HL-60/S4 (cell line): ENCODE data around the gene RHOU.
"Not testable (repeated sequence)": the region's sequence is repeated elsewhere in the genome, so short reads cannot be mapped to it uniquely, and the experiment has no call there.

Source experiments
- in situ Hi-C: fragments of 300-500 bp; cut with MboI; formaldehyde crosslinking; loops from 2 replicates; pipeline ENCODE4 v1.14.3; 2022; ENCODE audit warnings: low sequenced_read_pairs

RHOU gene

DNA sequence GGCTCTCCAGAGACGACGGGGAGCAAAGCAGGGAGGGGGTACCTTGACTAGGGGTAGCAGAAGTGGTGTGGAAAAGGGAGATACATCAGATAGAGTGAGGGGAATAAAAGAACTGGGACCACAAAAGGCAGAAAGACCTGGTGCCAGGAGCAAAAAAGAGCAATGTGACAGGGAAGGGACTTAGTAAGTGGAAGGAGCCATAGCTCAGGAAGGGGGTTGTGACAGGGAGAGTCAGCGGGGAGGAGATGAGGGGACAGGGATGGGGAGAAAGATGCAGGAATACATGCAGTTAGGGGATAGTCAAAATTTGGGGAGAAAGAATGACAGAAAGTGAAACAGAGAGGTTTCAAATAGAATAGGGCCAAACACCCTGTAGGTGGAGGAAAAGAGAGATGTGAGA lies 20.5 kb downstream of the RHOU start:
- in situ Hi-C loops: no loop called here

DNA sequence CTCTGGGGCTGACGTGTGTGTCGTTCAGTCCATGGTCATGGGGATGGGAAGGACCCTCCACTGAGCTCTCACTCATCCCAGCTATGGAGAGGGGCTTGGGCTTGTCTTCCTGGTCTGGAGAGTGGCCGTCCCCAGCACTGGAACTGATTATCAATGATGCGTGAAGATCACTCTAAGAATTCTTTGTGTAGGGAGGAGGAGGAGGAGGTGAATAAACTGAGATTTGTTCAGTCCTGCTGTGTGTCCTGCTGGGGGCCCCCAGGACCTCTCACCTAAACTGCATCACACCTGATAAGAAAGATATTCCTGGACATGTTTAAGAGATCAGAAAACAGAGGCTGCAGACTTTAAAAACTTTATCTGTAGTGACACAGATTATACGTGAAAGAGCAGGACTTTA lies 21.2 kb downstream of the RHOU start:
- in situ Hi-C loops: no loop called here

DNA sequence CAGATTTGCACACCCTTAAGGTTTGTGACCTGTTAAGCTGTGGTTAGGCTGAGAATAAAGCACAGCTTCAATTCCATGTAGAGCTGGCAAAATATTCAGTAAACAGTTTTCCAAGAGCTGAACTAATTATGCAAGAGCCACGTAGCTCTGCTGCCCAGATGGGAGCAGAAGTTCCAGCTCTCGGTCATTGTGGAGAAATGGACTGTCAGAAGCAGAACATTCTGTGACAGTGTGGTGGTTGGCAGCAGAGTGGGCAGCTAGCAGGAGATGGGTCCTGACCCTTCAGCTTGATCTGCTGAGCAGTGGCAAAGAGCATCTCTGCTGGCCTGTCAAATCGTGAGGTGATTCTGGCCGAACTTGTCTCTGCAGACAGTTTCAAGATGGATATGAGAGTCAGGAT lies 23.2 kb downstream of the RHOU start:
- in situ Hi-C loops: no loop called here

DNA sequence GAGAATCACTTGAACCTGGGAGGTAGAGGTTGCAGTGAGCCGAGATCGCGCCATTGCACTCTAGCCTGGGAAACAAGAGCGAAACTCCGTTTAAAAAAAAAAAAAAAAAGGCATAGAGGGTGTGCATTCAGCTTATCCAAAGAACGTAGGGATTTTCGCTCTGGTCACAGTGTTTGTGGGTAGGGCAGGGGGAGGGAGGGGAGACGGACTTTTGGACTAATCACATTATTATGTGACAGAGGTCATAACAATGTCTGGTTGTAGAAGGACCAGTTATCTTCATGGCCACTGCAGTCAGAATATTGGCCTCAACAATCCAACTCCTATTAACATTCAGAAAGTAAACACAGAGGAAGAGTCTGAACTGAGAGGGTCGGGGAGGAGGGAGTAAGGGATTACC lies 25.7 kb downstream of the RHOU start:
- in situ Hi-C loops: no loop called here

DNA sequence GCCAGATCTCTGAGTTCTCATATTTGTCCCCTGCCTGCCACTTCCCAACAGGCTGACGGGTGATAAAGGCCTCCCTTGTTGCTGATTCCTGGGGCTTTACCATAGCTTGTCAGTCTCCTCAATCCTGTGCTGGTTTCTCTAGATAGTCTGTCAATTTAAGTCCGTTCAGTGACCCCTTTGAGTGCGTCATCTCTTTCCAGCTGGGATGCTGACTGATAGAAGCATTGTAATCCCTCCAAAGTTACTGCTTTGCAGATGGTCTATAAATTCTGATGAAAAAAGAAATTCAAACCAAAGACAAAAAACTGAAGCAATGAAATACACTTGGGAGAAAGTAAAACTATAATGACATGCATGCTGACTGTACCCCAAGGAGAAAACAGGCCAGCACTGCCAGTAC lies 28.3 kb downstream of the RHOU start:
- in situ Hi-C loops: no loop called here

DNA sequence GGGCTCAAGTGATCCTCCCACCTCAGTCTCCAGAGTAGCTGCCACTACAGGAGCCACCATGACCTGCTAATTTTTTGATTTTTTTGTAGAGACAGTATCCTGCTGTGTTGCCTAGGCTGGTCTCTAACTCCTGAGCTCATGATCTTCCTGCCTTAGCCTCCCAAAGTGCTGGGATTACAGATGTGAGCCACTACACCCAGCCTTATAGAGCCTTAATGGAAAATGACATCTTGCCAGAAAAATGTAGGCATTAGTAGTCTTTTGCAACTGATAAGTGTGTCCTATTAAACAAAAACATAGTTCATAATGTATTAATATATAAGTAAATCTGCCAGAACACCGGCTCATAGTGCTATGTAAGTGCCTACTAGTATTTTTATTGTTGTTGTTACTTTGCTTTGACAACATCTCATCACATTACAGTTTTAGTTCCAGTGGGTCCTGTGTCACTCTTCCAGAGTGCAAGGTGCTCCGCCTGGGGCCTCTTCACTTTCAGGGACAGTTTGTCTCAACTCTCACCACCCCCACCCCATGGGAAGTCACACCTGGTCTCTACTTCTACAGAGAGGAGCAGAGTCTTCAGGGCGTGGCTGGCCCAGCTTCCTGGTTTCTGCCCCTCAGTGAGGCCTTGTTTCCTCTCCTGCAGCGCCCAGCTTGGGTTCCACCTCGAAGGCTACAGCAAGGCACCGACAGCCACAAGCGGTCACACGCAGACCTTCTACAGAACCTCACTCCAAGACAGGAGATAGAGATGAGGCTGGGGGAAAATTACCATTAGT lies 30.1 kb downstream of the RHOU start:
- in situ Hi-C loops: no loop called here

DNA sequence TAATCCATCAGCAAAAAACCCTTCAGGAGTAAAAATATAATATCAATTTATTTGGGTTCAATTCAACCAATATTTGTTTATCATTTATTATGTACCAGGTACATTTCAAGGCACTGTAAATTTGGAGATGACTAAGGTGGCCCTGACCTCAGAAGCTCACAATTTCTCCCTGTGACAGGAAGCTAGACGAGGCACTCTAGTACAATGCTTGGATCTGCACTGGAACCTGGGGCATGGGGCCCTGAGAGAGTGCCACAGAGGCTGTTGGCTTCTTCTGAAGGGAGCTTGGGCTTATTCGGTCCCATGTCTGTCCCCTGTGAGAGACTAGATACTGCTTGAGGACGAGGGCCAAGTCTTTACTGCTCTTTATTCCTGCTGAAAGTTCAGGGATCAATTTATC lies 31.5 kb downstream of the RHOU start:
- in situ Hi-C loops: no loop called here

DNA sequence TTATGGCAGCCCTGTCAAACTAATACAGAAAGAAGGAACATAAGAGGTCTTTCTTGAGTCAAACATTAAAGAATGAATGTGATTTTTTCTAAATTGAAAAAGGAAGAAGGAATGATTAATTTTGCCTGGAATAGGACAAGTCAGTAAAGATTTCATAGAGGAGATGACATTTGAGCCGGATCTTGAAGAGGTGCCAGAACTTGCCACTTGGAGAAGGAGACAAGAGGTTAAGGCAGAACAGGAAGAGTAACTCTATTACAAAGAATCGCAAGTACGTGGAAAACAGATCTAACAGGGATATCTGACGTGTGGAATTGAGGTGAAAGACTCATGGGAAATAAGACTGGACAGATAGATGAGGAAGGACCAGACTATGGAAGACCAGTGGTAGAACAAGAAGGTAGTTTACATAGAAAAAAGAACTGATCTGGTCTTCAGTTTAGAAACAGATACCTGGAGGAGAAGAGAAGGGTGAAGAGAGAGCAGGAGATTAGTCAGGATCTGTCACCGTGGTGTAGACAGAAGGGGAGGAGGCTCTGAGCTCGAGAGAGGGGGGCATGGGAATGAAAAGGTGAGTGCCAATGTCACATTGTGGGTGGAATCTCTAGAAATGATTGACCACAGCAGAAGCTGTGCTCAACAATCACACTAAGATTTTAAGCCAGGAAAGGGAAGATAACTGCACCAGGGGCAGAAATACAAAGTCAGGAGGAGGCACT lies 32.5 kb downstream of the RHOU start:
- in situ Hi-C loops: no loop called here

DNA sequence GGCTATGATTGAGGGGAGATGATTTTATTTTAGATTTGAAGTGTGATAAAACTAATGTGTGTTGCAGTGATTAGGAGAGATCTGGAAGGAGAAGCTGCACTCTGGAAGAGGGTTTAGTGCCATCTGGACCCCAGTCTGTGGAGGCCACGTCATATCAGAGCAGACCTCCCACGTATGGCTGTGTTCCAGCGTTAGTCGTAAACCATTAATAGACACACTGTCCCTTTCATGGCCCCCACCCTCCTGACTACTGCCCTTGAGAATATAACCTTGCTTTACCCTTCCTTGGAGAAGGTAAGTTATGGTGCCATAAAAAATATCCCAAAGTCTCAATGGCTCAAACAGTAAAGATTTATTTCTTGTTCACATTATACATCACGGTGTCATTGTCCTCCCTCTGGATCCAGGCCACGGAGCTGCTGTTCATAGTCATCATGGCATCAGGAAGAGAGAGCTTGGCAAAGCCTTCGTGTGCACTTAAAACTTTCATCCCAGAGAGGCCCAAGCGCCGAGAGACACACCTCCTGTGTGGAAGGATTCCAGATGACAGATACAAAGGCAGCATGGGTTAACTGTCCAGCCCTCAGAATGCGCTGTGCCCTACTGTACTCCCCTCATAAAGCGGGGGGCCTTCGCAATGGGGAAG lies 33.2 kb downstream of the RHOU start:
- in situ Hi-C loops: no loop called here

DNA sequence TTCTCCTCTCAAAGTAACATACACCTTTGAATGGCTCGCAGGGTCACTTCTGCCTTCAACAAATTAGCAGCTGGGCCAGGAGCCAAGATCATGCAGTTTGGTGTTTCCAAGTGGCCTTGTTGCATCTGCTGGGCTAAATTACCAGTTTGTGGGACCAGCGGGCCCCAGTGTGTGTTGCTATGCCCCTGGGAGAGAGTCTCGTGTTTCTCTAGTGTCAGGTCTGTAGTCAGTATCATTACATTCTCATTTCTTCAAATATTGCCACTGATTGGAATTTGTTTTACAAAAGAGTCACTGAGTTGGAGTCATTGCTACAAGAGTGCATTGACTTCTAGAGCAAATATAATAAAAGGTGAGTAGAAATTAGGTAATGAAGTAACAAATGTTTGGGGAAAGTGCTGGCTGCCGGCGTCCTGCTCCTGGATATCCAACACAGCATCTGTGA lies 35.5 kb downstream of the RHOU start:
- in situ Hi-C loops: no loop called here

DNA sequence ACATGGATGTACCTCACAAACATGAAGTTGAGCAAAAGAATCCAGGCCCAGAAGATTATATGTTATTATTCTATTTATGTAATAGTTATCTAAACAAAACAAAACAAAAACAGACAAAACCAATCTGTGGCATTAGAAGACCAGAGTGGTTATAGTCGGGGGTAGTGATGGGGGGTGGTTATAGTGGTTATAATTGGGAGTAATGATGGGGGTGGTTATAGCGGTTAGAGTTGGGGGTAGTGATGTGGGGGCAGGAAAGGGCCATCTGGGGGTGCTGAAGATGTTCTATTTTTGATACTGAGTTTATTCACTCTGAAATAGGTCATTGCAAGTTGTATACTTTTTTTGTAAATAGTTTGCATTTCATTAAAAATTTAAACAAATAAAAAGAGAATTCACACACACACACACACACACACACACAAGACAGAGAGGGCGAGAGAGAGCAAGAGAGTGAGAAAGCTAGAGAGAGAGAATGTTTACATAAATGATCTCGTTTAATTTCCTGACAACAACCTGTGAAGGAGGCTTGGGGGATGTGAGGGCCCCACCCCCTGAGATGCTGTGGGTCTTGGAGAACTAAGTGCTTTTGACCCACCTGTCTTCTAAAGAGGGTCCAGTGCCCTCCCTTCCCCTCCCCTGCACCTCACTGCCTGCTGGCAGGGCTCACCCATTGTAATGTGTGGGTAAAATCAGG lies 37.4 kb downstream of the RHOU start:
- in situ Hi-C loops: no loop called here

DNA sequence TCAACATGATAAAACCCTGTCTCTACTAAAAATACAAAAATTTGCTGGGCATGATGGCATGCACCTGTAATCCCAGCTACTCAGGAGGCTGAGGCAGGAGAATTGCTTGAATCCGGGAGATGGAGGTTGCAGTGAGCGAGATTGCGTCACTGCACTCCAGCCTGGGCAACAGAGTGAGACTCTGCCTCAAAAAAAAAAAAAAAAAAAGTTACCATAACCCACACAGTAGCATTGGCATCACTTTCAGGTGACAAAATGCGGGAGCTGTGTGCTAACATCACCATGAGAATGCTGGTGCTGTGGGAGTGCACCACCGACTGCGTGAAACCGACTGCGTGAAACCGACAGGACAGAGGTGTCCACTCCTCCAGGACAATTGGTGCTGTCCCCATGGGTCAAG lies 40.7 kb downstream of the RHOU start:
- in situ Hi-C loops: not testable (repeated sequence)

DNA sequence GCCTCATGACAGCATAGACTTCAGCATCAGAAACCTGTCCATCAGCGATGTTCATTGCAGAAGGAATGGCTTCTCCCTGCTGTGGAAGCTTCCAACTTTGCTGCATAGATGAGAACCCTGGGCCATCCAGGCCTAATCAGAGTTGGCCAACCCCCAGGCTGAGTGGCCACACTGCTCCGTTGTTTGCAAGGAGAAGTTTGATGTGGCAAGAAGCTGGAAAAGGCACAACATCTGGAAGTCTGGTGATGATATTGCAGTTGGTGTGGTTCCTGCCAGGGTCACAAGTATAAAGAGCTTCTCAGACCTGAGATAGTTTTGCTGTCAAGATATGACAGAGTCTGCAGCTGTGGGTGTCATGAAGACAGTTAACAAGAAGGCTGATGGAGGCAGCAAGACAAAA lies 41.2 kb downstream of the RHOU start:
- in situ Hi-C loops: no loop called here

DNA sequence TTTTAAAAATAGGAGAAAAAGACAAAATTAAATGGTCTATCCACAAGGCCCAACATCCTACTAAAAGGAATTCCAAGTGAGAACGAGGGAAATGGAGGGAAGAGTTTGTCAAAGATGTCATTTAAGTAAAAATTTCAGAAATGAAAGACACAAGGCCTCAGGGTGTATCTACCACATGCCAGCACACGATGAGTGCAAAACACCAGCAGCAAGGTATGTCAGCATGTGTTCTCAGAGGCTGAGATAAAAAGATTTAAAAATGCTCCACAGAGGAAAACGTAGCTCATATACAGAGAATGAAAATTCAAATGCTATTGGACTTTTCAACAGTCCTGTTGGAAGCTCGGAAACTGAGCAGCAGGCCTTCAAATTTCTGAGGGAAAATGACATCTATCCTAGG lies 42.0 kb downstream of the RHOU start:
- in situ Hi-C loops: no loop called here

DNA sequence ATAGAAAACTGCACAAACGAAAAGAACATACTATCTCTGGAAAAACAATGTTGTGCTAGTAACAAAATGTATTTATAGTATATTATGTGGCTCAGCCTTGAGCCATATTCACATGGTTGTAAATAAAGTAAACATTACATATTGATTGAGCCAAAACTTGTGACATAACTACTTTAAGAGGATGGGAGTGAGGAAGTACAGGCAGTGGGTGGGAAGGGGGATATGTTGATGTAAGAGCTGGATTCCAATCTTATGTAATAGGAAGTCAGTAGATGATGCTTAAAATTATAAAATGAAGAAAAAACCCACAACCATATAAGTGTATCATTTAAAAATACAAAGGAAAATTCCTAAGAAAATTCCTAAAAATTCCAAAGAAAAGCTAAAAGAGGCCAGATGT lies 42.7 kb downstream of the RHOU start:
- in situ Hi-C loops: no loop called here

DNA sequence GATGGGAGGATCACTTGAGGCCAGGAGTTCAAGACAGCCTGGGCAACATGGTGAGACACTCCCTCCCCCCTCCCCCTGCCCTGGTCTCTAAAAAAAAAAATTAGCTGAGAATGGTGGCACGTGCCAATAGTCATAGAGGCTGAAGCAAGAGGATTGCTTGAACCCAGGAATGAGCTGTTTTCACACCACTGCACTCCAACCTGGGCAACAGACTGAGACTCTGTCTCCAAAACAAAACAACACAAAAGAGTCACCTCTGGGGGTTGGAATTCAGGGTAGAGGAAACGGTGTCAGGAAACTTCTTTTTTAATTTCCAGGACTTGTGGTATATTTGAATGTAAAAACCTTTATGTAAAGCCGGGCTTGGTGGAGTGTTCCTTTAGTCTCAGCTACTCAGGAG lies 43.2 kb downstream of the RHOU start:
- in situ Hi-C loops: no loop called here

DNA sequence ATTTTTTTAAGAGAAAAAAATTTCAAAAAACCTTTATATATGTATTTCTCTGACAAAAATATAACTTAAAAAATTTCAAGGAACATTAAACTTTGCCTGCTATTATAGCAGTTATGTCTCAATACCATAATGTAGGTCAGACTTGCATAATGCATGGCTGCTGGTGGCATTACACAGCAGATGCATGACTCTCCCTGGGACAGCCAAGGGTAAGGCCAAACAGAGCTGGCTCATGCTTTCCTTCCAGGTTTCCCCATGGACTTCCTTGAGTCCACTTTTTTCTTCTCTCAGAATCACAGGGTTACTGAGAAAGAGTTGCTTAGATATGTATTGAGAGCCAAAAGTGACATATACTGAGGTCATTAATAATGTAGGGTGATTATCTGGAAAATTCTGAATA lies 43.7 kb downstream of the RHOU start:
- in situ Hi-C loops: no loop called here

DNA sequence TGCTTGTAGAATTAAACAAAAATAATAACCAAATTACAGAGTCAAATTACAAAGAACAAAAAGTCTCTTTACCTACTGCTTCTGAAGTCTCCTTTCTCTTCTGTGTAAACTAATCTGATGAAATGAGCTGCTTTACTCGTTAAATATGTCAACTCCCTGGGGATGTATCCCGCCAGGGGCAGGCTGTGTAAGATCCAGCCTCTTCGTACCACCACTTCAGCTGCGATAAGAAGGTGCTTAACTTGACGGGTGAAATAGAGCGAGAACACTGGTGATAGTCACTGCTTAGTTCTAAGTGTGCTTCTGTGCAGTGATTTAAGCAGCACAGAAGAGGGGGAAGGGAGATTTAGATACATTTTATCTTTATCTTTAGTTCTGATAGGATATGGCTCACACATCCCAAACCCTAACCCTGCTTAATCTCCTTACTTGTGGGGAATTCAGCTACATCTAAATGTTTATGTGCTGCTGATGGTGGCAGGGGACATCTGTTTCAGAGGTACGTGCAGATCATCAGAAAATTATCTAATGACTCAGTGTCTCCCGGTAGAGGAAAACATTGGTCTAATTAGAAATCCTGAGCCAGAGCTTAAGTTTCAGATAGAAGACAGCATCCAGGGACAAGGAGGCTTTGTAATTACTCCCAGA lies 46.0 kb downstream of the RHOU start:
- in situ Hi-C loops: no loop called here

DNA sequence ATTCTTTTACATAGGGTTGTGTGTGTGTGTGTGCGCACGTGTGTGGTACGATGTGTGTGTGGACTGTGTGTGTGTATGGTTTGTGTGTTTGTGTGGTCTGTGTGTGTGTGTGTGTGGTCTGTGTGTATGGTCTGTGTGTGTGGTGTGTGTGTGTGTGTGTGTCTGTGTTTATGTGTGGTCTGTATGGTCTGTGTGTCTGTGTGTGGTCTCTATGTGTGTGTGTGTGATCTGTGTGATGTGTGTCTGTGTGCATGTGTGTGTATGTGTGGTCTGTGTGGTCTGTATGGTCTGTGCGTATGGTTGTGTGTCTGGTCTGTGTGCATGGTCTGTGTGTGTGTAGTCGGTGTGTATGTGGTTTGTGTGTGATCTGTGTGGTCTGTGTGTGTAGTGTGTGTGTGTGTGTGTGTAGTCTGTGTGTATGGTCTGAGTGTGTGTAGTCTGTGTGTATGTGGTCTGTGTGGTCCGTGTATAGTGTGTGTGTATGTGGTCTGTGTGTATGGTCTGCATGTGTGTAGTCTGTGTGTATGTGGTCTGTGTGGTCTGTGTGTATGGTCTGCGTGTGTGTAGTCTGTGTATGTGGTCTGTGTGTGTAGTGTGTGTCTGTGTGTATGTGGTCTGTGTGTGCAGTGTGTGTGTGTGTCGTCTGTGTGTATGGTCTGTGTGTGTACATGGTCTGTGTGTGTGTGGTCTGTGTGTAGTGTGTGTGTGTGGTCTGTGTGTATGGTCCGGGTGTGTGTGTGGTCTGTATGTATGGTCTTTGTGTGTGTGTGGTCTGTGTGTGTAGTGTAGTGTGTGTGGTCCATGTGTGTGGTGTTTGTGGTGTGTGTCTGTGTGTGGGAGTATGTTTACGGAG lies 46.8 kb downstream of the RHOU start:
- in situ Hi-C loops: no loop called here
